HG03571 (cell line): ENCODE measurements around the gene WDR46.

Experiments used
- ATAC-seq: cut with Tn5 transposase; IDR thresholded peaks from one replicate; pipeline ENCODE4 v1.9.1; 2021; ENCODE audit not compliant: unreplicated experiment

The WDR46 gene

GRCh38 chr6:33314515-33314942, 25.5 kb upstream of the WDR46 start:
- no peak for ATAC-seq

DNA sequence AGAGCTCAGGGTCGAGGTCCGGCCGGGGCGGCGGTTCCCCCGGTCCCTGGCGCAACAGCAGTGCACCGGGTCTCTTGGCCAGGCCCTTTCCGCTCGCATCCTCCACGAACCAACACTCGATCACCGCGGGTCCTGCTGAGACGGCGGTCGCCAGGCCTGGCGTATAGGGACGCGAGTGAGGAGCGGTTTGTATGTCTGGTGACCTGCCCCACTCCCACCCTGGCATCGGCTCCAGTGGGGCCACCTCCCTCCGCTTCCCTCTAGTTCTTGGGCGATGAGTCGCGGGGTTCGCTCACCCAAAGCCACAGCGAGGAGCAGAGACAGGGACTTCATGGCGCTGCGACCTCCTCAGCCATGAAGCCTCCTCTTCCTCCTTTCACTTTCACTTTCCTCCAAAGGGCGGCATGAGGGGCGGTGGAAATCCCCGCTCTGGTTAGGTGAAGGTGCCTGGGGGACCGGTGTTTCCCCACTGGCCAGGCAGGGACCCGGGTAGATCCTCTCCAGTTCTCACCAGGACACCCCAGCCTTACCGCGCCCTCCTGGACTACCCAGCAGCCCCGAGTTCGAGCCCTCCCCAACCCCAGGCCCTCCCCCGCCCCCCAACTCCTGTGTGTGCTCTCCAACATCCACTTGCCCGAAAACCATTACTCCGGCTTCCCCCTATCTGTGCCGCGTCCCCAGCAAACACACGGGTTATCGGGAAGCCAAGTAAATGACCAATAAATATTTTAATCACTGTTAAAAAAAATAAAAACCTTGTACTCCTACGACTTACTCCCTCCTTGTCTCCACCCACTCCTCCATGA, 24.9 kb upstream of the WDR46 start, which contains the start of gene TAPBP:
TAPBP (minus strand) TSS at position 370 of the 806 bp plus-strand sequence; CDS start at position 333, 37 bp downstream.
- peak; percentile 41 for ATAC-seq

DNA sequence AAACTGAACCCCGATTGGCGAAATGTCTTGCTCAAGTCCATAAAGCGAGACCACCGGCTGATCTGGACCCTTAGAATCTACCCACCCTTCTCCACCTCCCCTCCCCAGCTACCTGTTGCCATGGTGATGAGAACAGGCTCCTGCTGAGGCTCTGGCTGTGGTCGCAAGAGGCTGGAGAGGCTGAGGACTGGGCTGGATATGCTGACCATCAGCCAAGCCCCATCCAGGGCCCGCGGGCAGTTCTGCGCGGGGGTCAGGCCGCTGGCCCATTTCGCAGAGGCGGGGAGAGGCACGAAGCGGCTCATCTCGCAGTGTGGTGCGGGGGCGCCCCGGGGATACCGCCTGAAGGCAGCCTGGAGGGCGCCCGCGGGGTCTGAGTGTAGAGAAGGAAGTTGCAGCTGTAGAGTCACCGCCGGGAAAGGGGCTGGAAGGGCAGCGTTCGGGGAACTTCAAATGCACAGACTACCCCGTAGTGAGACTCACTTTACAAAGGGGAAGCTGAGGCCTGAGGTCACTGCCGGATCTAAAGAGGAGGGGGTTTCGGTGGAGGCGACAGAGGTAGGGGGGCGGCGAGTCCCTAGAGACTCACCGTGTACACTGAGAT, 24.2 kb upstream of the WDR46 start:
- no peak for ATAC-seq

- ATAC-seq, result no peak
Observed at GRCh38 chr6:33312361-33313104, 23.5 kb upstream of the WDR46 start.

DNA sequence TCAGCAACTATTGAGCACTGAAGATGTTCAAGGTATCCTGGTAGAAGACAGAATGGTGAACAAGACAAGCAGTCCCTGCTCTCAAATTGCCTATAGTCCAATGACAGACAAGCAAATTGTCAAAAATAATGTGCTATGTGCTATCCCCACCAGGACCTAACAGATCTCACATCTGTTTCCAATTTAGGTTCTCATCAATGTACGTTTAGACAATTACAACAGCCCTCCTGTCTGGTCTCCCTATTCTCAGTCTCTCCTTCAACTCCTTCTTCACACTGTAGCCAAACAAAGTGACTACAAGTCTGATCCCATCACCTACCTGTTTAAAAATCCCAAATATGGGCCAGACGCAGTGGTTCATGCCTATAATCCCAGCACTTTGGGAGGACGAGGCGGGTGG, 17.3 kb upstream of the WDR46 start:
- ATAC-seq, result no peak

DNA sequence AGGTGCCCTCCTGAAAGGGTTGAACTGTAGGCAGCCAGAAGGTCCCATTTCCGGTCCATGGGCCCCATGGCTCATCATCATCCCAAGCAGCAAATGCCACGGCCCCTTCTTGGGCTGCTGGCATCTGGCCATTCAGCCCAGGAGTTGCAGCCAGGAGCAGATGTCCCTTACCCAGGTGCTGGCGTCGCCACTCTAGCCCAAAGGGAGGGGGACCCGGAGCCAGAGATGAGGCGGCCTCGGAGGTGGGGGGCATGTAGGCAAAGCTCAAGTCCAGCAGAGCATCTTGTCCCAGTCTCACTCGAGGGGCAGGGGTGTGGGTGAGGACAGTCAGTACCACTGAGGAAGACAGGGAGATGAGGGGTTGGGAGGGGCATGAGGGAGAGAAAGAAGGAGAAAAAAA, 16.0 kb upstream of the WDR46 start:
- no peak for ATAC-seq

- no peak for ATAC-seq
Observed at GRCh38 chr6:33304216-33304615, 15.2 kb upstream of the WDR46 start.

- ATAC-seq, result no peak
Observed at GRCh38 chr6:33301877-33302276, 12.8 kb upstream of the WDR46 start.

DNA sequence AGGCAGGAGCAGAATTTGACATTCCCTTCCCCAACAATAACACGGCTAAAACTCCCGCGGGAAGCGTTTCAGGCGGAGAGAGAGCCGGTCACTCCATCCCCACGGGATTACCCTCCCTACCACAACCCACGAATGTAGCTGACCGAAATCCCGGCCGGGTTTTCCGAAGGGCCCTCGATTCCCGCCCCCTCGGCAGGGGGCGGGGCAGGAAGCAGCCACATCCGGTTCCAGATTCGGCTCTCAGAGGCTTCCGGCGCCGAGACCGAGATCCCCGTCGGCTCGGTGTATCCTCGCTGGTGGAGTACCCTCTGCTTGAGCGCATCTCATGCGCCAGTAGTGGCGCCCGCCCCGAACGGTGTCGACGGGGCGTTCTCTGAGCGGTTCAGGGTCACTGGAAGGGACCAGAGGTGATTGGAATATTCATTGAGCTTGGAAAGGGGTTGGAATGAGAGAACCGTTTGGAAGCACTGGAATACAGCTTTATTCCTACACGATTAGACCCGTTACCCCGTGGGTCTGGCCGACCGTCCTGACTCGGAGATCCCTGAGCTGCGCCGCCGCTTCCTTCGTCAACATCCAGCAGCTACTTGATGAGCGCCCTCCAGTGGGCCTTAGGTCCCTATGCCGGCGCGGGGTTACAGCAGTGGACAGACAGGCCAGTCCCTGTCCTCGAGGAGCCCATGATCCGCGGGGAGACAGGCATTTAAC, 10.4 kb upstream of the WDR46 start:
- ATAC-seq, result peak; percentile 60

- ATAC-seq, result no peak
Observed at GRCh38 chr6:33298773-33299236, 9.8 kb upstream of the WDR46 start, which contains the start of gene RGL2. TSS of gene RGL2 (minus strand) at chr6:33298942. CDS start at chr6:33298610, 332 bp downstream.

- no peak for ATAC-seq
Observed at GRCh38 chr6:33297956-33298772, 9.1 kb upstream of the WDR46 start.

DNA sequence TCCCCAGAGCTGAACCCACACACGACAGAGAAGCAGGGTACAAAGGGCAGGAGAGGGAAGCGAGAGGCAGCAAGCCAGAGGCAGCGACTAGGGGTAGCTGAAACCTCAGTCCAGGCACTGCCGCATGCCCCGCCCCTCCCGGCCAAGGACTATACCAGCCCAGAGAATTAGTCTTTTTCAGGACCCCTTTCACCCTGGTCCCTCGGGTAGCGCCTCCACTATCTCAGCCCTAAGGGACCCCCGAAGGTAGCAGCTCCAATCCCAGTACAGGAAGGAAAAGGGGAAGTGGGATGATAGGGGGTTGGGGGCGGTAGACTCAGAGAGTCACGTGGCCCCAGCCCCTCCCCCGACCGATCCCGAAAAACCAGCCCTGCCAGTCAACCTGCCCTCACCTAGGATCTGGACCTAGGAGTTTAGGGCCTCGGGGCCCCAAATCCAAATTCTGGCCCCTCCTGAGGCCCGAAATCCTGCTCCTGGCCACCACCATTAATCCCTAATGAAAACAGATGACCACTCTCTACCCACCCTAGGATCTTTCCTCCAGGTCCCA, 8.4 kb upstream of the WDR46 start:
- ATAC-seq, result no peak

DNA sequence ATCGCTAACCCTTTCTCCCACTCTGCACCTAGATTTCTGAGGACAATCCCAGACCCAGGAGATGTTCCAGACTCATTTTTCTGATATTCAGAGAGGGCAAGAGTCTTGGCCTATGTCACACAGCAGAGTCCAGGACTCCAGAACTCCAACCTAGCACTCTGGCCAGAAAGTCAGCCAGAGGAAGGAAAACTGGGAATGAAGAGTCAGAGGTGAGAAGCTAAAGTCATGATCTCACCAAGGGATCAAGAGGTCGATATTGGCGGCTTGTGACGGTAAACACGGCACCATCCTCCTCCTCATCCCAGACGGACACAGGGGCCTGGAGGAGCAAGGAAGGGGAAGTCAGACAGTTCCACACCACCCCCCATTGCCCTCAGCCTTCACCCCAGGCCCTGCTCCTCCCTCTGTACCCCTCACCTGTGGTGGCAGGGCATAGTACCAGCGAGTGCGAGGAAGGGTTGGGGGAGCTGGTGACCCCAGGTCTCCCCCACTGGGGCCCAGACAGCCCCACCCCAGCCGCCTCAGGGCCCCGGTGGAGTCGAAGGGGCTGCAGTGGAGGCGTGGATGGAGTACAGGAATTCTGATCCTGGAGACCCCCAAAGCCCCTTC, 7.9 kb upstream of the WDR46 start:
- ATAC-seq, result no peak

DNA sequence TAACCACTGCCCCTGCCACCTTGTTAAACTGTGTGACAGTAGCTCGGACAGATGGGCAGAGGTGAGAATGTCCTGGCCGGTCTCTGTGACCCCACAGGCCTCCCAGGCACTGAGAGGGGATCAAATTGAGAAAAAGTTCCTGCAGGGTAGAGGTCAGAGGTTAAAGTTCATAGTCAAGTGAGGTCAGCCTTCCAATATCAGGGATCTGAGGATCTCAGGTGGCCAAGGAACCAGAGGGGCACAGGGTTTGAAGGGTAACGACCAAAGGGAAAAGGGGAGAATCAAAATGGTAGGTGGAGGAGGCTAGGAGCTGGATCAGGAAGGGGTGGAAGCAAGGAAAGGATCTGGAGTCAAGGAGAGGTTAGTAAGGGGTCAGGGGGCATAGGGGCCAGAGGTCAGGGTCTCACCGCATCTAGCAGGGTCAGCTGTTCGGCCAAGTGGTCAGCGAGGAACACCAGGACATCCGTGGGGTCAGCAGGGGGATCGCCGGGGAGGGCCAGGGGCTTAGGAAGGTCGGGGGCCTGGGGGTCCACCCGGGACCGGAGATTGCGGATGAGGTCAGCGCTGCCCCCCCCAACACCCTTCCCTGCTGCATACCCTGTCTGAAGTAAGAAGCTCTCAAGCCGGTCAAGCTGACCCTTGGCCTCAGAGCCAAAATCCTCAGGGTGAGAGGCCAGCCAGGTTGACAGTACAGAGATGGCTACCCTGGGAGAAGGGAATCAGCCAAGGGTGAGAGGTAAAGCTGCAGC, 6.8 kb upstream of the WDR46 start:
- no peak for ATAC-seq

GRCh38 chr6:33294086-33294823, 5.2 kb upstream of the WDR46 start:
- no peak for ATAC-seq

DNA sequence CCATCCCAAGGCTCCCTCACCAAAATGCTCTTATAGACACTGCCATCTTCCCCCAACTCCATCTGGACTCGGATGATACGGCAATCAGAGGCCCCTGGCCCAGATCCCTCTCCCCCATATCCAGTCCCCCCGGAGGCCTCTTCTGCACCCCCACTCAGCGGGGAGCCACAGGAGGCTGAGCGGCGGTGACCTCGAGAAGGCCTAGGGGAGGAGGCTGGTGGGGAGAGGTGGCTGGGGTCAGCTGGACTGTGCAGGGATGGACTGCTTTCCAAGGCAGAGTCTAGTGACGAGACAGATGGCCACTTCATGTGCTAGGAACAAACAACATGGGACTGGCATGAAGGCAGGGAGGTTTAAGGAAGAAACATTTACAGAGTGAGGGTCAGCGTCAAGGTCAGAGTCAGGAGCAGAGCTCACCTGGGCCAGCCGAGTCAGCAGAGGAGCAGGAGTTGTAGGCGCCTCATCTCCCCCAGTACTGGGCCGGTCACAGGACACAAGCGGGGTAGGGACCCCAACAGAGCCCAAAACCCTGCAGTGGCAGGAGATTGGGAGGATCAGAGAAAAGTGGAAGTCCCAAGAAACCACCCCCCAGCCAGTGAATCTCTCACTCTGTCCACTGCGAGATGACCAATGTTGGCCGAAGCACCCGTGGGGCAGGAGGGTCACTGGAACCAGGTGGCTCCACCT, 4.1 kb upstream of the WDR46 start:
- ATAC-seq, result no peak

DNA sequence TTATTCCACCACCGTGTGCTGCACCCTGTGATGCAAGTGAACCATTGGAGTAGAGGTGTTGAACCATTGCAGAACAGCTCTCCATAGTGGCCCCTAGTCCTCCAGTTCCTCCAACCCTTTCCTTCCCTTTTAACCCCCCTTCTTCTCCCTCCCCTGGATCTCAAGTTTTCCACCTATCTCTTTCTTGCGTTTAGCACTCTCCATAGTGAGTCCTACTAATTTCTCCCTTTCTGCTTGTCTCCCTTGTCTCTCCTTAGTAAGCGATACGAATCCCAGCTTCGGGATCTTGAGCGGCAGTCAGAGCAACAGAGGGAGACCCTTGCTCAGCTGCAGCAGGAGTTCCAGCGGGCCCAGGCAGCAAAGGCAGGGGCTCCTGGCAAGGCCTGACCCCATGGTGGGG, 1.4 kb upstream of the WDR46 start:
- ATAC-seq, result no peak
